Measurements from ENCODE around the gene TAB2.

TAB2 gene

GRCh38 chr6:149452037-149452939 lies 134.8 kb downstream of the TAB2 start:
- H3K9ac ChIP-seq (ENCODE audit: low read length) = no peak overlapping the region

GRCh38 chr6:149453597-149454345 lies 136.3 kb downstream of the TAB2 start:
- Histone ChIP-seq H3K36me3 (replicated peaks; ENCODE audit: low read depth, low read length) (peaks cover 50% of the 10 kb centered on the region), H4K20me1 (ENCODE audit: insufficient read depth, low read length) (peaks cover 16% of the 10 kb centered on the region; the same call in 1 of the 2 replicates), H3K4me2 (ENCODE audit: low read length) (no peak overlapping the region), H3K9me3 (ENCODE audit: insufficient read depth, low read length) (no peaks in the 10 kb centered on the region), H3K4me3 (ENCODE audit: low read length) (no peak overlapping the region), H3K9ac (ENCODE audit: low read length) (no peak overlapping the region), H3K4me1 (ENCODE audit: low read length) (no peaks in the 10 kb centered on the region), H3K79me2 (ENCODE audit: low read length) (peaks cover 38% of the 10 kb centered on the region), H3K27me3 (ENCODE audit: low read depth, low read length) (no peaks in the 10 kb centered on the region), H2AFZ (ENCODE audit: low read depth, low read length) (no peak overlapping the region), H3K27ac (ENCODE audit: low read length) (no peak overlapping the region)
- TF ChIP-seq EZH2phosphoT487 (IDR thresholded peaks at IDR 0.05; ENCODE audit: low read depth) (no peak), CTCF (IDR thresholded peaks at IDR 0.05; ENCODE audit: low read depth, low read length) (no peak)

More at GRCh38 chr6:149452037-149452939, 134.8 kb downstream of the TAB2 start:
- Histone ChIP-seq H3K36me3 (replicated peaks; ENCODE audit: low read depth, low read length) (peaks cover 48% of the 10 kb centered on the region), H3K4me2 (ENCODE audit: low read length) (no peak overlapping the region), H4K20me1 (ENCODE audit: insufficient read depth, low read length) (peaks cover 8% of the 10 kb centered on the region; the same call in 1 of the 2 replicates), H3K4me3 (ENCODE audit: low read length) (no peak overlapping the region), H3K27me3 (ENCODE audit: low read depth, low read length) (no peaks in the 10 kb centered on the region), H3K27ac (ENCODE audit: low read length) (no peak overlapping the region), H3K79me2 (ENCODE audit: low read length) (peaks cover 26% of the 10 kb centered on the region), H2AFZ (ENCODE audit: low read depth, low read length) (no peak overlapping the region), H3K4me1 (ENCODE audit: low read length) (no peaks in the 10 kb centered on the region), H3K9me3 (ENCODE audit: insufficient read depth, low read length) (no peaks in the 10 kb centered on the region)
- TF ChIP-seq CTCF (IDR thresholded peaks at IDR 0.05; ENCODE audit: low read depth, low read length) (no peak), EZH2phosphoT487 (IDR thresholded peaks at IDR 0.05; ENCODE audit: low read depth) (no peak)

- no peak overlapping the region for H3K4me3 ChIP-seq (ENCODE audit: low read length)
- no peaks in the 10 kb centered on the region for H3K9me3 ChIP-seq (ENCODE audit: insufficient read depth, low read length)
- no peaks in the 10 kb centered on the region for H3K27me3 ChIP-seq (ENCODE audit: low read depth, low read length)
- peaks cover 54% of the 10 kb centered on the region for H3K36me3 ChIP-seq (replicated peaks; ENCODE audit: low read depth, low read length)
- peaks cover 16% of the 10 kb centered on the region; the same call in 1 of the 2 replicates for H4K20me1 ChIP-seq (ENCODE audit: insufficient read depth, low read length)
- H3K4me1 ChIP-seq (ENCODE audit: low read length) = no peaks in the 10 kb centered on the region
- H3K79me2 ChIP-seq (ENCODE audit: low read length) = peaks cover 43% of the 10 kb centered on the region
- H3K9ac ChIP-seq (ENCODE audit: low read length) = no peak overlapping the region
- no peak for TF ChIP-seq EZH2phosphoT487 (IDR thresholded peaks at IDR 0.05; ENCODE audit: low read depth)
- TF ChIP-seq CTCF (IDR thresholded peaks at IDR 0.05; ENCODE audit: low read depth, low read length) = no peak
- H3K4me2 ChIP-seq (ENCODE audit: low read length) = no peak overlapping the region
- H2AFZ ChIP-seq (ENCODE audit: low read depth, low read length) = no peak overlapping the region
- no peak overlapping the region for H3K27ac ChIP-seq (ENCODE audit: low read length)
Measured at GRCh38 chr6:149454346-149454848, 136.9 kb downstream of the TAB2 start.
